ENCODE data around the gene MTSS2. TPM values are rescaled to one million over a fixed set of nuclear protein-coding genes. Genes with fewer than 3 reads are reported as not detected.
A peak's percentile ranks its signal among the peaks of the same experiment; 100 is the strongest.

MTSS2 gene
- total and polyA plus RNA-seq, 2 of the 4 experiments (the other 2 are of a cell fraction): 9.1 to 86.2 TPM

- Histone ChIP-seq H2BK20ac (ENCODE audit: low read depth, low read length) (no peak overlapping the region), H4K5ac (ENCODE audit: low read depth, low read length) (no peak overlapping the region), H3K4me1 (ENCODE audit: control insufficient read depth, insufficient read depth, low read length) (peaks cover 46% of the 10 kb centered on the region), H4K8ac (ENCODE audit: low read depth in 2 of 2, low read length in 2 of 2) (no peak overlapping the region; a peak in 1 of 4 replicates), H2BK5ac (ENCODE audit: low read depth, low read length, poor library complexity, severe bottlenecking) (no peak overlapping the region), H3K27me3 (ENCODE audit: control insufficient read depth, insufficient read depth, low read length) (no peaks in the 10 kb centered on the region), H2AK9ac (replicated peaks; ENCODE audit: low read depth, low read length, poor library complexity) (peak overlapping the region; percentile 7), H2BK15ac (ENCODE audit: low read depth, low read length) (no peak overlapping the region), H3K79me1 (ENCODE audit: low read depth in 1 of 2, low read length in 2 of 2) (peaks cover 12 to 71% of the 10 kb centered on the region in 2 experiments), H4K20me1 (ENCODE audit: insufficient read depth, low read length) (peaks cover 73% of the 10 kb centered on the region), H2AFZ (replicated peaks; ENCODE audit: low read length, poor library complexity) (no peak overlapping the region), H3K9ac (ENCODE audit: low read depth, low read length) (peak overlapping the region; percentile 34; the same call in 1 of the 2 replicates), H2AK5ac (ENCODE audit: low read depth, low read length) (no peak overlapping the region), H3K18ac (ENCODE audit: low read depth, low read length) (no peak overlapping the region), H3K27ac (ENCODE audit: insufficient read depth, low read length) (peak overlapping the region; percentile 32; the same call in 1 of the 2 replicates), H3K23ac (ENCODE audit: low read depth, low read length) (peak overlapping the region; percentile 45; the same call in 1 of the 2 replicates), H3K4ac (ENCODE audit: low read depth, low read length) (peak overlapping the region; percentile 40; the same call in 1 of the 2 replicates), H2BK120ac (ENCODE audit: low read depth, low read length) (no peak overlapping the region), H4K91ac (ENCODE audit: insufficient read depth, low read depth, low read length) (no peak overlapping the region), H3K4me3 (ENCODE audit: insufficient read depth, low read depth, low read length) (no peak overlapping the region), H3K56ac (ENCODE audit: extremely low read depth, insufficient read depth, low read length) (no peak overlapping the region), H3K9me3 (ENCODE audit: control insufficient read depth, insufficient read depth, low read length) (no peaks in the 10 kb centered on the region), H3K4me2 (ENCODE audit: low read depth, low read length) (peak overlapping the region; percentile 41; the same call in 1 of the 2 replicates), H3K9me1 (ENCODE audit: insufficient read depth, low read length) (peaks cover 14% of the 10 kb centered on the region), H3K36me3 (ENCODE audit: control insufficient read depth, insufficient read depth, low read length) (peaks cover 43% of the 10 kb centered on the region), H3K14ac (replicated peaks; ENCODE audit: low read depth, low read length) (peak overlapping the region; percentile 79; the same call in 1 of the 2 replicates)
- no peak for DNase-seq
- BruUV-seq (replicated peaks): no TSS peak
- in situ Hi-C loops (cut with MboI; ENCODE audit: low sequenced_read_pairs): loop anchor here (5.0 to 25.0 kb wide), 2 partner anchors 85 to 680 kb away; partner anchors contain the start of gene CALB2
- no peak for ATAC-seq (ENCODE audit: low read depth)
- intact Hi-C loops (cut with micrococcal nuclease): no loop called here
- POLR2A ChIA-PET (ENCODE audit: unreplicated experiment): no interaction called here
- dilution Hi-C loops (cut with HindIII; ENCODE audit: low sequenced_read_pairs, unreplicated experiment): no loop called here
- TF ChIP-seq MAZ (IDR thresholded peaks at IDR 0.05; ENCODE audit: borderline replicate concordance, low read depth, low read length): no peak
- no peak for TF ChIP-seq ELK1 (IDR thresholded peaks at IDR 0.05; ENCODE audit: borderline replicate concordance, low read depth, low read length)
- no peak for TF ChIP-seq SMC3 (IDR thresholded peaks at IDR 0.05; ENCODE audit: low read depth, low read length)
- no peak for TF ChIP-seq RFX5 (IDR thresholded peaks at IDR 0.05; ENCODE audit: low read depth, low read length)
- no peak for TF ChIP-seq CEBPB (IDR thresholded peaks at IDR 0.05; ENCODE audit: low read depth, low read length)
- TF ChIP-seq FOS (IDR thresholded peaks at IDR 0.05; ENCODE audit: low read depth, low read length): no peak
- TF ChIP-seq RCOR1 (IDR thresholded peaks at IDR 0.05; ENCODE audit: insufficient replicate concordance, low read length): no peak
- no peak for TF ChIP-seq MAFK (IDR thresholded peaks at IDR 0.05; ENCODE audit: low read depth, low read length)
- no peak for TF ChIP-seq POLR2A (IDR thresholded peaks at IDR 0.05; ENCODE audit: low read depth, low read length)
- TF ChIP-seq NFE2L2 (IDR thresholded peaks at IDR 0.05; ENCODE audit: low read depth, low read length): no peak
- TF ChIP-seq BHLHE40 (IDR thresholded peaks at IDR 0.05; ENCODE audit: low read depth, low read length): no peak
- TF ChIP-seq CHD1 (IDR thresholded peaks at IDR 0.05; ENCODE audit: low read depth, low read length): no peak
- TF ChIP-seq RAD21 (IDR thresholded peaks at IDR 0.05; ENCODE audit: low read length): no peak
- WGBS, 2 experiments (ENCODE audit: extremely low coverage in 2 of 2, insufficient read length in 1 of 2): 80% methylated on average over 5 of the region's 14 CpGs; no CpG with 5 or more reads in 1 of the 2 experiments
- CTCF ChIA-PET: interaction anchor here (1.1 to 1.2 kb wide), 2 partner anchors 89 kb away, joined by 3 to 5 read pairs; no protein-coding TSS in a partner anchor
Observed at GRCh38 chr16:70682239-70683145, 3.4 kb downstream of the MTSS2 start.

Measured in IMR-90 (cell line).